Motor neuron (in vitro differentiated cells): Measurements from ENCODE around the gene NFX1. TPM values are rescaled to one million over a fixed set of nuclear protein-coding genes. Genes with fewer than 3 reads are reported as not detected.
"Not testable (repeated sequence)": the region's sequence is repeated elsewhere in the genome, so short reads cannot be mapped to it uniquely, and the experiment has no call there.

ENCODE experiments used
- ATAC-seq, 8 experiments: fragments of 200-7000 bp; cut with Tn5 transposase; replicated peaks in 6 of 8; 2 replicates each; pipeline ENCODE4 v1.8.0; 2021; ENCODE audit warnings: mild to moderate bottlenecking in 8 of 8, moderate library complexity in 8 of 8
- H3K27ac ChIP-seq, 2 donors: fragments of 250-450 bp; sonication (Bioruptor Pico); 2 replicates each; pipeline ENCODE4 v1.9.0; 2021; ENCODE audit warnings: antibody characterized with exemption in 2 of 2, mild to moderate bottlenecking in 2 of 2, moderate library complexity in 1 of 2
- H3K4me1 ChIP-seq, 2 donors: fragments of 250-450 bp; sonication (Bioruptor Pico); replicated peaks in 1 of 2; 2 replicates each; pipeline ENCODE4 v1.6.1; 2021; ENCODE audit warnings: antibody characterized with exemption in 2 of 2, mild to moderate bottlenecking in 2 of 2, moderate library complexity in 1 of 2
- H3K4me3 ChIP-seq, 5 donors: fragments of 250-450 bp; sonication (Bioruptor Pico); 2 replicates each; pipeline ENCODE4 v1.9.0; 2021; ENCODE audit warnings: antibody characterized with exemption in 5 of 5, mild to moderate bottlenecking in 5 of 5, moderate library complexity in 4 of 5
- WGBS, 10 experiments: fragments of 450-650 bp; shearing (Covaris generic); methylation state at CpG; one replicate each; pipeline ENCODE4 v1.0.0; 2022; 5-methylcytosine and 5-hydroxymethylcytosine counted together
- in situ Hi-C, 9 experiments: fragments of 400-800 bp; cut with MboI; loops; one replicate each; pipeline ENCODE4 v1.15.0; 2021; ENCODE audit warnings: low sequenced_read_pairs in 9 of 9, low pct_unique_long_range_greater_than_20kb in 2 of 9; ENCODE audit not compliant: unreplicated experiment in 9 of 9
- total RNA-seq, 8 experiments: library from RNA; unstranded; fragments of 300-600 nt; gene quantifications; 2 replicates each; pipeline versions ENCODE4 v1.2.3 to v1.2.4, GENCODE V29; 2022

Gene NFX1
- total RNA-seq, 8 experiments from 2014 or later = 18.4 to 43.7 (median 28.0) TPM

- peaks cover 19 to 21% of the 10 kb centered on the region in 2 donors for H3K4me1 ChIP-seq
- in situ Hi-C loops = no loop called here
- H3K27ac ChIP-seq = no peak overlapping the region
- ATAC-seq = peak in 5 of 8 experiments; percentile 16 to 56 (median 37)
- 80 to 100% (median 83%) methylated on average over 1 of the region's 1 CpG; no CpG with 5 or more reads in 7 of the 10 experiments for WGBS, 10 experiments
- H3K4me3 ChIP-seq = no peak overlapping the region
Measured at GRCh38 chr9:33297432-33297831, 7.1 kb downstream of the NFX1 start.

GRCh38 chr9:33300546-33300945 lies 10.2 kb downstream of the NFX1 start:
- no peak for ATAC-seq
- in situ Hi-C loops = no loop called here
- WGBS, 10 experiments = 80 to 100% (median 100%) methylated on average over 1 to 2 of the region's 2 CpGs; no CpG with 5 or more reads in 5 of the 10 experiments
- Histone ChIP-seq H3K27ac (no peak overlapping the region), H3K4me3 (no peak overlapping the region), H3K4me1 (peaks cover 19 to 21% of the 10 kb centered on the region in 2 donors)

DNA sequence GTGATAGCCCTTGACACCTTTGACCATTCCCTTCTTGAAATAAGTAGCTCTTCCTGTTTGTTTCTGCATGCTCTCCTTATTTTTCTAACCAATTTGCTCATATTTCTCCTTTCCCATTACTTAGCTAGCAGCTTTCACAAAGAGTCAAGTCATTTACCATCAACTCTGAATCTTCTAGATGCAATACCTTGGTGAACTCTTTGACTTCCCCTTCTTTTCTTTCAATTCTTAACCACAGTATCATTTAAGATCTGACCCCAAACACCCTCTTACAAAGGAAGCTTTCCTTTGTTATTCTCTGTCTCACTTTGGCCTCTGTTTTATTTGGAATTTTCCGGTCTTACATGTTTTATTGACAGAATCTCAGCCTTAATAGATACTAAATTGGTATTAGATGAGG lies 14.0 kb downstream of the NFX1 start:
- ATAC-seq = no peak
- Histone ChIP-seq H3K4me3 (no peak overlapping the region), H3K4me1 (no peaks in the 10 kb centered on the region), H3K27ac (no peak overlapping the region)
- 100% methylated on average over 1 of the region's 1 CpG; no CpG with 5 or more reads in 2 of the 10 experiments for WGBS, 10 experiments
- in situ Hi-C loops = no loop called here

DNA sequence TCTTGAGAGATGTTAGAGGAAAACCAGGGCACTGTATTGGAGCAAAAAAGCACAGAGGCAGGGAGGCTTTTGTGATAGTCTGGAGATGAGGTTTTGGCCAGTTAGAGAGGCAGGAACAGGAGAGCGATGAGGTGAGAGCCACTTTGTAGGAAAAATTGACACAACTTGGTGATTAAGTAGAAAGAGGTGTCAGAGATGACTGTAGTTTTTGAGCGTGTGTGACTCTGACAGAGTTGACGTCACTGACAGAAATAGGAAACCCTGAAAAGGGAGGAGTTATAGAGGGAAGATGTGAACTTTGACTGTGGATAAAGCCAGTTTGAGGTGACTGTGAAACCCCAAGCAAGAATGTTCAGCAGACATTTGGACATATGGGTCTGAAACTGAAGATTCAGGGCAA lies 15.7 kb downstream of the NFX1 start:
- Histone ChIP-seq H3K27ac (no peak overlapping the region), H3K4me3 (no peak overlapping the region), H3K4me1 (no peaks in the 10 kb centered on the region)
- WGBS, 10 experiments = 92 to 100% (median 100%) methylated on average over 1 to 3 of the region's 3 CpGs; no CpG with 5 or more reads in 2 of the 10 experiments
- in situ Hi-C loops = no loop called here
- no peak for ATAC-seq

DNA sequence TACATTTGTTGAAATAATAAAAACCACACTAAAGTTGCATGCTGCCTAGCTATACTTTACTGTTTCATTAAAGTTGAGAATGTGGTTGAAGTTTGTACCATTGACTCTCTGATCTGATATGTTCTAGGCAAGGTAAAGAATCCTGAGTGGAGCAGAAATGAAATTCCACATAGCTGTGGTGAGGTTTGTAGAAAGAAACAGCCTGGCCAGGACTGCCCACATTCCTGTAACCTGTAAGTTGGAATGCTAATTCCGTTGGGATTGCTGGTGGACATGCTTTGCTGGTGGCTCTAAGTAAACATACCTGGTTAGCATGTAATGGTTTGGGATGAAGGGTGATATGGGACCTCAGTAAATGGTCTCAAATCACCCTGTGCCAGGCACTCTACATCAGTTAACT lies 16.8 kb downstream of the NFX1 start:
- Histone ChIP-seq H3K4me3 (no peak overlapping the region), H3K27ac (no peak overlapping the region), H3K4me1 (no peaks in the 10 kb centered on the region)
- in situ Hi-C loops = no loop called here
- 50 to 100% (median 100%) methylated on average over 1 of the region's 1 CpG; no CpG with 5 or more reads in 7 of the 10 experiments for WGBS, 10 experiments
- no peak for ATAC-seq

GRCh38 chr9:33309903-33310302 lies 19.6 kb downstream of the NFX1 start:
- Histone ChIP-seq H3K4me3 (no peak overlapping the region), H3K4me1 (no peaks in the 10 kb centered on the region), H3K27ac (no peak overlapping the region)
- no peak for ATAC-seq
- 80 to 100% (median 97%) methylated on average over 1 of the region's 1 CpG; no CpG with 5 or more reads in 6 of the 10 experiments for WGBS, 10 experiments
- in situ Hi-C loops = no loop called here

DNA sequence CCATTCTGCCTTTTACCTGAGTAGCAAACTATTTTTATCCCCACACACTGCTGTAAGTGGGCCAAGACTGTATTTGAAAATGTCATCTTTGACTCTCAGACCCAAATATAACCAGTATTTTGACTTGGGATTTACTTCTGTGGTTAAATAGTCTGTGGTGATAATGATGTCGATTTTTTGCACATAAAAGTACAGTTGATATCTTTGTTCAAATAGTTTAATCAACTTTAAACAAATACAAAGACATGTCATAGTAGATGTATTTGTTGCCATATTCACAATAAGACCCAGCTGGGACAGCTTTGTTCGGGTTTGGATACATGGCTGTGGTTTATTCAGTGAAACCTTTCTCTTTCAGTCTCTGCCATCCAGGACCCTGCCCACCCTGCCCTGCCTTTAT lies 20.4 kb downstream of the NFX1 start:
- in situ Hi-C loops = no loop called here
- H3K27ac ChIP-seq = no peak overlapping the region
- 67 to 100% (median 89%) methylated on average over 1 to 2 of the region's 2 CpGs; no CpG with 5 or more reads in 1 of the 10 experiments for WGBS, 10 experiments
- H3K4me3 ChIP-seq = no peak overlapping the region
- no peaks in the 10 kb centered on the region for H3K4me1 ChIP-seq
- ATAC-seq = no peak

GRCh38 chr9:33311953-33312352 lies 21.6 kb downstream of the NFX1 start:
- Histone ChIP-seq H3K27ac (no peak overlapping the region), H3K4me3 (no peak overlapping the region), H3K4me1 (no peaks in the 10 kb centered on the region)
- in situ Hi-C loops = no loop called here
- WGBS, 10 experiments = 80 to 100% (median 100%) methylated on average over 1 to 2 of the region's 2 CpGs; no CpG with 5 or more reads in 5 of the 10 experiments
- ATAC-seq = no peak

DNA sequence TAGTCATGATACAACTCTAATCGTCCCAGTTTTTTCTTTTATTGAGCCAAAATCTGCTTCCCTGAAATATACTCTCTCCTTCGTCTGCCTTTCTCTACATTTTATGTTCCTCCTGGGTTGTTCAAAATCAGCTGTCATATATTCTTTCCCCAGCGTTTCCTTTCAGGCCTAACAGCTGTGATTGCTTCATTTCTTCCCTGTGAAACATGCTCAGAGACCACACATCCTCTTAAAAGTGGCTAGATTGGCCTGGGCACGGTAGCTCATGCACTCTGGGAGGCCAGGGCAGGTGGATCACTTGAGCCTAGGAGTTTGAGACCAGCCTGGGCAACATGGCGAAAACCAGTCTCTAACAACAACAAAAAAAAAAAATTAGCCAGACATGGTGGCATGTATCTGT lies 25.1 kb downstream of the NFX1 start:
- H3K27ac ChIP-seq = no peak overlapping the region

GRCh38 chr9:33317136-33317535 lies 26.8 kb downstream of the NFX1 start:
- WGBS, 10 experiments = 80 to 100% (median 100%) methylated on average over 1 to 3 of the region's 3 CpGs; no CpG with 5 or more reads in 1 of the 10 experiments
- H3K27ac ChIP-seq, ATAC-seq, H3K4me3 ChIP-seq, in situ Hi-C loops, H3K4me1 ChIP-seq: not testable (repeated sequence)

More for the DNA sequence above, 25.1 kb downstream of the NFX1 start:
- no peaks in the 10 kb centered on the region for H3K4me1 ChIP-seq
- no peak overlapping the region for H3K4me3 ChIP-seq
- ATAC-seq = no peak
- in situ Hi-C loops = no loop called here
- WGBS, 10 experiments = 50 to 100% (median 88%) methylated on average over 2 to 5 of the region's 5 CpGs; no CpG with 5 or more reads in 1 of the 10 experiments

DNA sequence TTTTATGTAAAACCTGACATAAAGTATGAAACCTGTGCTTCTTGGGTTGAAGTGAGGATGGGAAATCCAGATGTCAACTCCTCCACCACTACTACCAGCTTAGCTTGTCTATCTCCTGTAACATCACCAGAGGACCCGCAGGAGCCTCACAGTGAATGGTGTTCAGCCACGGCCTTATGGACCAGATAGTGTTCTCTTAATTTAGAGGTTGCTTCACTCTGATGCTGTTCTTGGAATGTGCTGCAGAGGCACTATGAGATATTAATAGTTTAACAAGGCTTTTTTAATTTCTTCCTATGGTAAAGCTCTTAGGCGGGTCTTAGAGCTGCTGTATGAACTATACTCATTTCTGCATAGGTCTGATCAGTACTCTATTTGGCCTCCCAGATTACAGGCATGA lies 27.9 kb downstream of the NFX1 start:
- in situ Hi-C loops = no loop called here
- no peak overlapping the region for H3K27ac ChIP-seq
- H3K4me3 ChIP-seq = no peak overlapping the region
- ATAC-seq = no peak
- WGBS, 10 experiments = 88 to 100% (median 95%) methylated on average over 1 to 3 of the region's 3 CpGs; no CpG with 5 or more reads in 3 of the 10 experiments
- H3K4me1 ChIP-seq = no peaks in the 10 kb centered on the region

- H3K27ac ChIP-seq = no peak overlapping the region
- H3K4me1 ChIP-seq = no peaks in the 10 kb centered on the region
- WGBS, 10 experiments = 91 to 100% (median 98%) methylated on average over 1 to 8 of the region's 8 CpGs
- in situ Hi-C loops = no loop called here
- H3K4me3 ChIP-seq = no peak overlapping the region
- no peak for ATAC-seq
Measured at GRCh38 chr9:33318781-33319180, 28.5 kb downstream of the NFX1 start.

DNA sequence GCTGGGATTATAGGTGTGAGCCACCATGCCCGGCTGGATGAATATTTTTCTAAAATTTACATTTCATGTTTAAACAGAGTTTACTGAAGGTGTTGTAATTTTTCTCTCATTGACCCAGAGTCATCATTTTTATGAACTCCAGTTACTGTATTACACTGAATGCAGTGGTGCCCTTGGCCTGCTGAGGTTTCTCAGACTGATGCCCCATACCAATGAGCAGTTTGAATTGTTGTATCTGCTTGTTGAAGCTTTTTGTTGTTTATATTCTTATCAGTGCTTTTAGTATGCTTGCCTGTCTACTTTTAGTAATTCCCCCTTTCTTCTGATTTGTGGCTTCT lies 29.9 kb downstream of the NFX1 start:
- H3K4me1 ChIP-seq = no peaks in the 10 kb centered on the region
- in situ Hi-C loops = no loop called here
- ATAC-seq = peak in 3 of 8 experiments; percentile 29 to 45 (median 32)
- H3K4me3 ChIP-seq = no peak overlapping the region
- no peak overlapping the region for H3K27ac ChIP-seq
- WGBS, 10 experiments = 0 to 100% (median 80%) methylated on average over 1 of the region's 1 CpG; no CpG with 5 or more reads in 5 of the 10 experiments

DNA sequence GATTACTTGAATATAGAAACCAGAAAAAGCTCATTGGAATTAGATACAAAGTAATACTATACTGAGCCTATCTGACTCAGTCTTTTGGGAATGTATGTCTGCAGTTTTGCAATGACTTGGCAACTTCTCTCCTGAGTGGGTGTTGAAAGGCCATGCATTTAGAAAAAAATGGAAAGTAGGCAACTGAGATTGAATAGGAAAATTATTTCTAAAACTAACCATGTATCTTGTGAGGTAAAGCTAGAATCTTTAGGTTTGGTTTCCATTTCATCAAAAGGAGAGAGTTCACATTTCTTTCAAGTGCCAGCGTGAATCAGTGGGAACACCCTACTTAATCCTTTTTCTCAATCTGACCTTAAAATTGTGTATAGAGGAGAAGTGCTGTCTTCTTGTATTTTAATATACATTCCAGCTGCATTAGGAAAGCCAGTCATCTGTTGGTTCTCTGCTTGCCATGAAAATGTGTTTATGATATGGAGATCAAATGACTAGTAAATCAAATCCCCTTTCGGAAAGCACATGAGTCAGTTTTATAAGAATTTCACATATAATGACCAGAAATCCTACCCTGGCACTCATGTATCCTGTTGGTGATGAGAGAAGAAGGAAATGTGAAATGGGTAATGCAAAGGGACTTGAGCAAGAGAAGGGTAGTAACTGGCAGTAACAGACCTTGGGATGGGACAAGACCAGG lies 30.4 kb downstream of the NFX1 start:
- ATAC-seq = peak in 3 of 8 experiments; percentile 80 to 95 (median 92)
- H3K27ac ChIP-seq = no peak overlapping the region
- H3K4me1 ChIP-seq = no peaks in the 10 kb centered on the region
- H3K4me3 ChIP-seq = no peak overlapping the region
- whole genome bisulfite sequencing, 10 experiments = 0 to 100% (median 90%) methylated on average over 1 to 2 of the region's 2 CpGs; no CpG with 5 or more reads in 2 of the 10 experiments
- in situ Hi-C loops = no loop called here
